GM12801 (cell line): ENCODE results near the gene RAP1A.

Source experiments
- CTCF ChIP-seq: IDR thresholded peaks from one replicate; pipeline ENCODE4 v1.5.1; 2011; ENCODE audit warnings: control low read depth; ENCODE audit not compliant: insufficient read length; ENCODE audit errors: extremely low read depth

The RAP1A gene

GRCh38 chr1:111738133-111738435, 118.5 kb downstream of the RAP1A start:
- no peak for TF ChIP-seq CTCF

GRCh38 chr1:111738436-111739193, 119.0 kb downstream of the RAP1A start:
- TF ChIP-seq CTCF: no peak

GRCh38 chr1:111739194-111739924, 119.8 kb downstream of the RAP1A start, which contains the start of gene INKA2:
TSS of gene INKA2 (minus strand) at chr1:111739395. CDS start at chr1:111739242, 153 bp downstream.
- no peak for TF ChIP-seq CTCF

- no peak for TF ChIP-seq CTCF
Measured at GRCh38 chr1:111739925-111740765, 120.6 kb downstream of the RAP1A start.

- no peak for TF ChIP-seq CTCF
Measured at GRCh38 chr1:111742938-111743549, 123.5 kb downstream of the RAP1A start.

GRCh38 chr1:111743679-111744101, 124.1 kb downstream of the RAP1A start:
- no peak for TF ChIP-seq CTCF
